SK-N-SH (cell line): ENCODE results near the gene RS1. TPM values are rescaled to one million over a fixed set of nuclear protein-coding genes. Genes with fewer than 3 reads are reported as not detected.

Experiments
- CTCF ChIA-PET: fragments of 300-600, 350-600 bp; formaldehyde crosslinking; extraction: SDS; loops from one replicate; lab custom pipeline; 2021; lab: Yijun Ruan, JAX
- POLR2A ChIA-PET: fragments of 350-600 bp; sonication (Branson Sonifier 250); formaldehyde crosslinking; extraction: SDS; loops from one replicate; lab custom pipeline; 2020; ENCODE audit warnings: antibody characterized with exemption, inconsistent platforms; lab: Yijun Ruan, JAX
- DNase-seq: peaks from one replicate; pipeline ENCODE4 v3.0.0; 2012
- H2AFZ ChIP-seq: fragments of 200-600 bp; sonication (generic); 2 replicates; pipeline ENCODE4 v1.8.1; 2016; ENCODE audit warnings: antibody characterized with exemption, mild to moderate bottlenecking, low read depth
- H3F3A ChIP-seq: fragments of 200-600 bp; sonication (generic); replicated peaks from 2 replicates; pipeline ENCODE3; 2016; ENCODE audit warnings: antibody characterized with exemption, mild to moderate bottlenecking; ENCODE audit not compliant: insufficient read depth
- H3K27ac ChIP-seq, 2 experiments: fragments of 200-500 bp in 1 of 2; fragments of 200-600 bp in 1 of 2; sonication (Bioruptor generic) in 1 of 2; sonication (generic), shearing (Covaris generic) in 1 of 2; 2 replicates each; pipeline versions ENCODE4 v1.5.1 to v1.6.1; 2014 to 2016; ENCODE audit warnings: low read depth in 2 of 2, inconsistent platforms in 1 of 2, low read length in 1 of 2, mild to moderate bottlenecking in 1 of 2, mixed read lengths in 1 of 2
- H3K27me3 ChIP-seq: fragments of 200-600 bp; sonication (generic), shearing (Covaris generic); 2 replicates; pipeline ENCODE4 v1.6.1; 2016; ENCODE audit warnings: mixed run types; ENCODE audit not compliant: insufficient read depth
- H3K36me3 ChIP-seq, 2 experiments: fragments of 200-500 bp in 1 of 2; fragments of 200-600 bp in 1 of 2; sonication (Bioruptor generic) in 1 of 2; sonication (generic) in 1 of 2; replicated peaks in 1 of 2; 2 replicates each; pipeline versions ENCODE3 to v1.5.1; 2014 to 2016; ENCODE audit warnings: low read length in 1 of 2, mild to moderate bottlenecking in 1 of 2; ENCODE audit not compliant: insufficient read depth in 2 of 2, control insufficient read depth in 1 of 2
- H3K4me1 ChIP-seq, 2 experiments: fragments of 200-500 bp in 1 of 2; fragments of 200-600 bp in 1 of 2; sonication (Bioruptor generic) in 1 of 2; sonication (generic), shearing (Covaris generic) in 1 of 2; 2 replicates each; pipeline versions ENCODE4 v1.5.1 to v1.6.1; 2014 to 2016; ENCODE audit warnings: low read depth in 1 of 2, low read length in 1 of 2, mixed run types in 1 of 2; ENCODE audit not compliant: insufficient read depth in 2 of 2, control insufficient read depth in 1 of 2
- H3K4me2 ChIP-seq: fragments of 200-600 bp; sonication (generic), shearing (Covaris generic); 2 replicates; pipeline ENCODE4 v1.6.1; 2017; ENCODE audit warnings: mixed run types
- H3K4me3 ChIP-seq, 2 experiments: fragments of 200-500 bp in 1 of 2; fragments of 200-600 bp in 1 of 2; sonication (Bioruptor generic) in 1 of 2; sonication (generic), shearing (Covaris generic) in 1 of 2; 2 replicates each; pipeline versions ENCODE4 v1.5.1 to v1.8.1; 2014 to 2016; ENCODE audit warnings: low read depth in 2 of 2, inconsistent platforms in 1 of 2, low read length in 1 of 2, mild to moderate bottlenecking in 1 of 2, mixed read lengths in 1 of 2, moderate library complexity in 1 of 2
- H3K79me2 ChIP-seq: fragments of 200-600 bp; sonication (generic); 2 replicates; pipeline ENCODE4 v1.8.1; 2017; ENCODE audit warnings: mild to moderate bottlenecking; ENCODE audit not compliant: insufficient read depth
- H3K9ac ChIP-seq: fragments of 200-600 bp; sonication (generic); 2 replicates; pipeline ENCODE4 v1.6.1; 2017; ENCODE audit warnings: mixed run types
- H3K9me2 ChIP-seq: fragments of 200-600 bp; sonication (generic); 2 replicates; pipeline ENCODE4 v1.6.1; 2017; ENCODE audit warnings: mixed run types
- H3K9me3 ChIP-seq: fragments of 200-600 bp; sonication (generic); 2 replicates; pipeline ENCODE4 v1.6.1; 2017; ENCODE audit warnings: mixed run types, mild to moderate bottlenecking, moderate library complexity
- H4K20me1 ChIP-seq: fragments of 200-600 bp; sonication (generic); 2 replicates; pipeline ENCODE4 v1.6.1; 2017; ENCODE audit warnings: mild to moderate bottlenecking, mixed run types; ENCODE audit not compliant: insufficient read depth
- EP300 ChIP-seq, 2 experiments: IDR thresholded peaks; 2 replicates each; pipeline versions ENCODE4 v1.4.0 to v1.6.1; 2012; ENCODE audit warnings: borderline replicate concordance in 1 of 2, low read depth in 1 of 2, low read length in 1 of 2
- FOXJ3 ChIP-seq: sonication (generic); formaldehyde crosslinking; IDR thresholded peaks from 2 replicates; pipeline ENCODE4 v1.5.1; 2020; ENCODE audit warnings: mild to moderate bottlenecking, missing genetic modification reagents
- GATA2 ChIP-seq: sonication (generic); formaldehyde crosslinking; IDR thresholded peaks from 2 replicates; pipeline ENCODE4 v1.5.0; 2020; ENCODE audit warnings: mild to moderate bottlenecking, missing genetic modification reagents
- MXI1 ChIP-seq: IDR thresholded peaks from 2 replicates; pipeline ENCODE4 v1.6.1; 2012; ENCODE audit warnings: mild to moderate bottlenecking, low read depth, low read length, improper control_type of control experiment
- NRF1 ChIP-seq: IDR thresholded peaks from 2 replicates; pipeline ENCODE4 v1.6.1; 2012; ENCODE audit warnings: low read depth, mild to moderate bottlenecking, low read length
- RAD21 ChIP-seq: IDR thresholded peaks from 2 replicates; pipeline ENCODE4 v1.6.1; 2012; ENCODE audit warnings: mild to moderate bottlenecking, low read length
- RCOR1 ChIP-seq: fragments of 150-350 bp; IDR thresholded peaks from 2 replicates; pipeline ENCODE4 v1.6.1; 2017; ENCODE audit warnings: antibody characterized with exemption, low read length
- SIN3A ChIP-seq: IDR thresholded peaks from 2 replicates; pipeline ENCODE4 v1.6.1; 2012; ENCODE audit warnings: low read depth, mild to moderate bottlenecking, low read length, moderate library complexity, borderline replicate concordance
- TAF1 ChIP-seq: IDR thresholded peaks from 2 replicates; pipeline ENCODE4 v1.6.1; 2012; ENCODE audit warnings: low read depth, mild to moderate bottlenecking, low read length, moderate library complexity, borderline replicate concordance
- TCF12 ChIP-seq: IDR thresholded peaks from 2 replicates; pipeline ENCODE4 v1.4.0; 2012
- YY1 ChIP-seq: IDR thresholded peaks from 2 replicates; pipeline ENCODE4 v1.4.0; 2012; ENCODE audit warnings: low read depth, mild to moderate bottlenecking
- WGBS: methylation state at CpG from one replicate; pipeline ENCODE4 v1.1.6; 2017; ENCODE audit warnings: low lambda C conversion rate; 5-methylcytosine and 5-hydroxymethylcytosine counted together
- polyA plus RNA-seq, 3 experiments: library from polyadenylated mRNA; depleted of rRNA; stranded (reverse); fragments of >200 nt; gene quantifications; 2 replicates each; pipeline ENCODE4 v1.2.3, GENCODE V29; 2012
- TF ChIP-seq, protein P1 (sequence below): fragments of 150-350 bp; IDR thresholded peaks from 2 replicates; pipeline ENCODE4 v1.6.1; 2017; ENCODE audit warnings: antibody characterized with exemption, low read length, low read depth, borderline replicate concordance
- TF ChIP-seq, protein P2 (sequence below): IDR thresholded peaks from 2 replicates; pipeline ENCODE4 v1.4.0; 2012; ENCODE audit warnings: low read depth, borderline replicate concordance
- TF ChIP-seq, protein P3 (sequence below): fragments of 200-600 bp; sonication (generic); IDR thresholded peaks from 2 replicates; pipeline ENCODE4 v1.6.1; 2017; ENCODE audit warnings: antibody characterized with exemption, mild to moderate bottlenecking, moderate library complexity
- TF ChIP-seq, protein P4 (sequence below): IDR thresholded peaks from 2 replicates; pipeline ENCODE4; 2012

RS1 gene
- polyA plus RNA-seq, 1 of the 3 experiments (the other 2 are of a cell fraction) = not detected

DNA sequence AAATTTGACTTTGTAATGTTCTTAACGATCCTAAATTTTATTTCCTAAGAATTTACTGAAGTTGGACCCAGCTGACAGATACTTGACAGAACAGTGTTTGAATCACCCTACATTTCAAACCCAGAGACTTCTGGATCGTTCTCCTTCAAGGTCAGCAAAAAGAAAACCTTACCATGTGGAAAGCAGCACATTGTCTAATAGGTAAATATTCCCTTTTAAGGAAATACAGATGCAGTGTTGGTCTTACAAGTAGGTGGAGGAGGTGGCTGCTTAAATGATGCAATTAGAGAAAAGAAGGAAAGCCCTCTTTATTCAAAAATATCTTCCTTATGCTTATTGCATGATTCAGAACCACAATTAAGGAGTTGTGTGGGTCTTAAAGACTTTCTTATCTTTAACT, 73.5 kb downstream of the RS1 start:
- no peaks in the 10 kb centered on the region for H4K20me1 ChIP-seq
- H3K36me3 ChIP-seq = peaks cover 0 to 24% of the 10 kb centered on the region in 2 experiments
- H3K27me3 ChIP-seq = no peaks in the 10 kb centered on the region
- TF ChIP-seq, protein P1, sequence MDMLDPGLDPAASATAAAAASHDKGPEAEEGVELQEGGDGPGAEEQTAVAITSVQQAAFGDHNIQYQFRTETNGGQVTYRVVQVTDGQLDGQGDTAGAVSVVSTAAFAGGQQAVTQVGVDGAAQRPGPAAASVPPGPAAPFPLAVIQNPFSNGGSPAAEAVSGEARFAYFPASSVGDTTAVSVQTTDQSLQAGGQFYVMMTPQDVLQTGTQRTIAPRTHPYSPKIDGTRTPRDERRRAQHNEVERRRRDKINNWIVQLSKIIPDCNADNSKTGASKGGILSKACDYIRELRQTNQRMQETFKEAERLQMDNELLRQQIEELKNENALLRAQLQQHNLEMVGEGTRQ = no peak
- TF ChIP-seq, protein P2, sequence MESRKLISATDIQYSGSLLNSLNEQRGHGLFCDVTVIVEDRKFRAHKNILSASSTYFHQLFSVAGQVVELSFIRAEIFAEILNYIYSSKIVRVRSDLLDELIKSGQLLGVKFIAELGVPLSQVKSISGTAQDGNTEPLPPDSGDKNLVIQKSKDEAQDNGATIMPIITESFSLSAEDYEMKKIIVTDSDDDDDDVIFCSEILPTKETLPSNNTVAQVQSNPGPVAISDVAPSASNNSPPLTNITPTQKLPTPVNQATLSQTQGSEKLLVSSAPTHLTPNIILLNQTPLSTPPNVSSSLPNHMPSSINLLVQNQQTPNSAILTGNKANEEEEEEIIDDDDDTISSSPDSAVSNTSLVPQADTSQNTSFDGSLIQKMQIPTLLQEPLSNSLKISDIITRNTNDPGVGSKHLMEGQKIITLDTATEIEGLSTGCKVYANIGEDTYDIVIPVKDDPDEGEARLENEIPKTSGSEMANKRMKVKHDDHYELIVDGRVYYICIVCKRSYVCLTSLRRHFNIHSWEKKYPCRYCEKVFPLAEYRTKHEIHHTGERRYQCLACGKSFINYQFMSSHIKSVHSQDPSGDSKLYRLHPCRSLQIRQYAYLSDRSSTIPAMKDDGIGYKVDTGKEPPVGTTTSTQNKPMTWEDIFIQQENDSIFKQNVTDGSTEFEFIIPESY = no peak
- 47% methylated on average over 2 of the region's 2 CpGs for WGBS
- H3F3A ChIP-seq = no peaks in the 10 kb centered on the region
- H3K79me2 ChIP-seq = no peaks in the 10 kb centered on the region
- H3K4me2 ChIP-seq = no peak overlapping the region
- no peak overlapping the region for H3K4me3 ChIP-seq
- H3K9me3 ChIP-seq = no peaks in the 10 kb centered on the region
- CTCF ChIA-PET = no interaction called here
- no peak overlapping the region for H3K9ac ChIP-seq
- H3K9me2 ChIP-seq = no peaks in the 10 kb centered on the region
- H3K4me1 ChIP-seq = no peaks in the 10 kb centered on the region; a peak in 1 of 4 replicates
- H3K27ac ChIP-seq = no peak overlapping the region
- DNase-seq = no peak
- POLR2A ChIA-PET = no interaction called here
- no peak overlapping the region for H2AFZ ChIP-seq

DNA sequence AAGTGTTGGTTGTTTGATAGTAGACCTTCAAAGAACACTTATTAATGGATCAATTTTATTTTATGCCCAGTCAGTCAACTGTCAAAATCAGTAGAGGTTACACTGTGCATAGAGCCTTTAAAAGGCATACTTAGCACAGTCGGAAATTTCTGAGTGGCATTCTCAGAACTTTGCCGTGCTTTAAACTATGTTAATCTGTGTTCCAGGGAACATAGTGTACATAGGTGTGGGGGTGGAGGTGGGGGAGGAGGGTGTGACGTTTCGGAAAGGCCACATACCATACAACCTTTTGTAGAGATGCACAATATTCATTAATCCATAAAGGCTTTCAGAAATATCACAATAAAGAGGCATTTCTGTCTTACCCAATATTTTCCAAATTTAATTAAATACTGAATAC, 75.8 kb downstream of the RS1 start:
- Histone ChIP-seq H3K9ac (no peak overlapping the region), H3K79me2 (no peaks in the 10 kb centered on the region), H3F3A (no peaks in the 10 kb centered on the region), H4K20me1 (no peaks in the 10 kb centered on the region), H3K27ac (no peak overlapping the region), H3K36me3 (peaks cover 0 to 26% of the 10 kb centered on the region in 2 experiments), H3K4me1 (no peaks in the 10 kb centered on the region), H3K27me3 (no peaks in the 10 kb centered on the region), H3K9me2 (no peaks in the 10 kb centered on the region), H3K4me2 (no peak overlapping the region), H3K9me3 (no peaks in the 10 kb centered on the region), H3K4me3 (no peak overlapping the region), H2AFZ (no peak overlapping the region)
- TF ChIP-seq GATA2 (CRISPR knock-in tag) (no peak), RAD21 (no peak), FOXJ3 (no peak), RCOR1 (no peak), MXI1 (no peak), YY1 (no peak), TCF12 (no peak), SIN3A (no peak), TAF1 (no peak), NRF1 (no peak), EP300 (IDR thresholded peaks at IDR 0.05; ENCODE audit: borderline replicate concordance in 1 of 2, low read depth in 1 of 2, low read length in 1 of 2) (no peak)
- TF ChIP-seq, protein P2 = no peak
- TF ChIP-seq, protein P1 = no peak
- TF ChIP-seq, protein P3, sequence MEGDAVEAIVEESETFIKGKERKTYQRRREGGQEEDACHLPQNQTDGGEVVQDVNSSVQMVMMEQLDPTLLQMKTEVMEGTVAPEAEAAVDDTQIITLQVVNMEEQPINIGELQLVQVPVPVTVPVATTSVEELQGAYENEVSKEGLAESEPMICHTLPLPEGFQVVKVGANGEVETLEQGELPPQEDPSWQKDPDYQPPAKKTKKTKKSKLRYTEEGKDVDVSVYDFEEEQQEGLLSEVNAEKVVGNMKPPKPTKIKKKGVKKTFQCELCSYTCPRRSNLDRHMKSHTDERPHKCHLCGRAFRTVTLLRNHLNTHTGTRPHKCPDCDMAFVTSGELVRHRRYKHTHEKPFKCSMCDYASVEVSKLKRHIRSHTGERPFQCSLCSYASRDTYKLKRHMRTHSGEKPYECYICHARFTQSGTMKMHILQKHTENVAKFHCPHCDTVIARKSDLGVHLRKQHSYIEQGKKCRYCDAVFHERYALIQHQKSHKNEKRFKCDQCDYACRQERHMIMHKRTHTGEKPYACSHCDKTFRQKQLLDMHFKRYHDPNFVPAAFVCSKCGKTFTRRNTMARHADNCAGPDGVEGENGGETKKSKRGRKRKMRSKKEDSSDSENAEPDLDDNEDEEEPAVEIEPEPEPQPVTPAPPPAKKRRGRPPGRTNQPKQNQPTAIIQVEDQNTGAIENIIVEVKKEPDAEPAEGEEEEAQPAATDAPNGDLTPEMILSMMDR = no peak
- TF ChIP-seq, protein P4, sequence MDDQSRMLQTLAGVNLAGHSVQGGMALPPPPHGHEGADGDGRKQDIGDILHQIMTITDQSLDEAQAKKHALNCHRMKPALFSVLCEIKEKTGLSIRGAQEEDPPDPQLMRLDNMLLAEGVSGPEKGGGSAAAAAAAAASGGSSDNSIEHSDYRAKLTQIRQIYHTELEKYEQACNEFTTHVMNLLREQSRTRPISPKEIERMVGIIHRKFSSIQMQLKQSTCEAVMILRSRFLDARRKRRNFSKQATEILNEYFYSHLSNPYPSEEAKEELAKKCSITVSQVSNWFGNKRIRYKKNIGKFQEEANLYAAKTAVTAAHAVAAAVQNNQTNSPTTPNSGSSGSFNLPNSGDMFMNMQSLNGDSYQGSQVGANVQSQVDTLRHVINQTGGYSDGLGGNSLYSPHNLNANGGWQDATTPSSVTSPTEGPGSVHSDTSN = no peak
- 50% methylated on average over 4 of the region's 4 CpGs for WGBS
- DNase-seq = no peak
- CTCF ChIA-PET = no interaction called here
- POLR2A ChIA-PET = no interaction called here
